Glomerular visceral epithelial cell (primary cell): Measurements from ENCODE around the gene RGS18.
"Not testable (repeated sequence)": the region's sequence is repeated elsewhere in the genome, so short reads cannot be mapped to it uniquely, and the experiment has no call there.

Source experiments
- DNase-seq: peaks from one replicate; pipeline ENCODE4 v3.0.0-alpha.2; 2016; ENCODE audit errors: extremely low spot score

The RGS18 gene

GRCh38 chr1:192158181-192158580 is at the start of gene RGS18:
RGS18 (plus strand) TSS chr1:192158462; CDS start chr1:192158638, 176 bp downstream.
- DNase-seq = no peak

- DNase-seq = no peak
These were observed 48.7 kb upstream of the RGS18 start for GRCh38 chr1:192109576-192109975.

GRCh38 chr1:192115000-192115399 is 43.3 kb upstream of the RGS18 start:
- DNase-seq = no peak

DNA sequence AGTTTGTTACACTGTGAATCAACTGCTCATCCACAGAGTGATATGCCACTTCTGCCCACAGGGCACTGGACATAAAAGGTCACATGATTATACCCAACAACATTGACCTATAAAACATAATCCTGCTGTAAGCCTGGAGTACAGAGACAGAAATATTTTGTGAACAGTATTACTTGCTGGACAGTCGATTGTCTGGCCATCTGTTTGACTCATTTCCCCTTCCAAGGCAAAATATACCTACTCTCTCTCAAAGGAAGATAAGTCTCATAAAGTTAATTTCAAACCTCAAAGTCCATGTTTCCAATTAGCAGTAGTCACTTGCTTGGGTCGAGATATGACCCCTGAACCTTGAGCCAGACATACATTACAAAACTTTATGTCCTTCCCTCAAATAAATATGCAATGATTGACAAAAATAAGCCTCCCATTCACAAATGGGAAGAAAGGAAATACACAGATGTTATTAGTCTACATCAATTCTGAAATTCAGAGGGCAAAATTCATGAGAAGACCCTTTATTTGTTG is 39.3 kb upstream of the RGS18 start:
- DNase-seq = no peak

DNA sequence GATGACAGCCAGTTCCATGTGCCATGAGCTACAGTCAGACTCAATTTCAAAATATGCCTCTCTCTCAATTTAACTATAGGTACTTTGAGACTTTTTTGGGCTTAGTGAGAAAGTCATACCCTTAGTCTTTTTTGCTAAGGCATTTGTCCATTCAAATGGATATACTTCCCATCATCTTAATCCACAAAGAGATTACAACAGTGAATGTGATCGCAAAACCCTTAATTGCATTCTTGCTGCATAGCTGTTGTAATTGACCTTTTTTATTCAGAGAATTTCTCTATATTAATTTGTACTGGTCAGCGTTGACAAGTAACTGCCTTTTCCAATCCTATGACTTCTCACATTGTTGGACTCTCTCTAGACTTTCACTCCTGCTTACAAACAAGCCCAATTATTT is 38.6 kb upstream of the RGS18 start:
- DNase-seq = no peak

DNA sequence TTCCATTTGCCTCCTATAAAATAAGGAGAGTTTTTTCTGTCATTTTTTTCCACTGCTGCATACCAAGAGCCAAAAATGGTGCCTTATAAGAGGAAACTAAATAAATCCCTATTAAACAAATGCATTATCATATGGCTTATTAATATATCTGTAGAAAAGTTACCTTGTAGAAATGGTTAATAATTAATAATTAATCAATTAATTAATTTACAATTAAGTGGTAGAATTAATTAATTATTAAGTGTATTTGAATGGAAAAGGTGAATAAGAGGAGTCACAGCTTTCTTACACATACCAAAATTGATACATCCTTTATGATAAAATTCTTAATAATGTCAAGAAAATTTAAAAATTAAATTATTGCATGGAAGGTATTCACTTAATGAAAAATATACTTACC is 35.6 kb upstream of the RGS18 start:
- no peak for DNase-seq

DNA sequence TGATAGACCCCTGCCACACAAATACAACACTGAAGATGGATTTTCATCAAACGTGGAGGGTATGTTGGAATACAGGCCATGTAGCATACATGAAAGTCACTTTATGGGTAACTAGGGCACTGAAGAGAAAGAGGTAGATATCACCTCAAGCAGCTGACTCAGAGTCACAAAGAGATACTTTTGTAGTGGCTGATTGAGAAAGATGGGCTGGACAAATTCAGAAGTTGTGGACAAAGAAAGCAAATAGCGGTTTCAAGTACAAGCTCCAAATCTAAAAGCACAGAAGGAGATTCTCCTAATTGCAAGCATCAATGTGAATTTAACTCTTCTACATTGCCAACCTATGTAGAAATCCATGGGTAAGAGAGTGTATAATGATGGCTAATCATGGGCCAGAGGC is 35.0 kb upstream of the RGS18 start:
- no peak for DNase-seq

DNA sequence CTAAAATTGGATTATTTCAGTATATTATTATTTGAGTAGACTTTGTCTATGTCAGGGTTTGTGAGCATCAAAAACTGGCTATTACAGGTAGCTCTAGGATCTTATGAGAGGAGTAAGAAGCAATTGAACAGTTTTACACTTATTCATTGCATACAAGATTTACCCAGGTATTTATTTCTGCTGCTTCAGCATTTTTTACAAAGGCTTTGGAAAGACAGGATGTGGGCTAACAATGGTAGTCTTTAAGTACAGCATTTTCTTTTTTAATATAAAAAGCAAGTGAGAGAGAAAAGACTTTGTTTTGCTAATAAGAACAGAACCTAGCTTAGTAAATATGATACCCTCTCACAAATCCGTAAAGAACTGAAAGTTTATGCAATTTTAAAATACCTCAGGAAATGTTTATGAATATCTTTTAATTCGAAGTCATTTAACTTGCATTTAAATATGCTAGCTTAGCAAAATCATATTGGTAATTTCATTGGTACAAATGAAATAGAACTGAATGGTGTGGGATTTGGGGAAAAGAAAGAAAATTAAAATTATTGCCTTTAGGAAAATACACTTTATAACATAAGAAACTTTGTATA is 32.1 kb upstream of the RGS18 start:
- DNase-seq = no peak

GRCh38 chr1:192130175-192130574 is 28.1 kb upstream of the RGS18 start:
- DNase-seq = no peak

DNA sequence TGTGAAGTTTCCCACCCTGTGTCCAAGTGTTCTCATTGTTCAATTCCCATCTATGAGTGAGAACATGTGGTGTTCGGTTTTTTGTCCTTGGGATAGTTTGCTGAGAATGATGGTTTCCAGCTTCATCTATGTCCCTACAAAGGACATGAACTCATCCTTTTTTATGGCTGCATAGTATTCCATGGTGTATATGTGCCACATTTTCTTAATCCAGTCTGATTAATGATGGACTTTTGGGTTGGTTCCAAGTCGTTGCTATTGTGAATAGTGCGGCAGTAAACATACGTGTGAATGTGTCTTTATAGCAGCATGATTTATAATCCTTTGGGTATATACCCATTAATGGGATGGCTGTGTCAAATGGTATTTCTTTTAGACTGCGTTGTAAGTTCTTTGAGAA is 27.4 kb upstream of the RGS18 start:
- DNase-seq = not testable (repeated sequence)

DNA sequence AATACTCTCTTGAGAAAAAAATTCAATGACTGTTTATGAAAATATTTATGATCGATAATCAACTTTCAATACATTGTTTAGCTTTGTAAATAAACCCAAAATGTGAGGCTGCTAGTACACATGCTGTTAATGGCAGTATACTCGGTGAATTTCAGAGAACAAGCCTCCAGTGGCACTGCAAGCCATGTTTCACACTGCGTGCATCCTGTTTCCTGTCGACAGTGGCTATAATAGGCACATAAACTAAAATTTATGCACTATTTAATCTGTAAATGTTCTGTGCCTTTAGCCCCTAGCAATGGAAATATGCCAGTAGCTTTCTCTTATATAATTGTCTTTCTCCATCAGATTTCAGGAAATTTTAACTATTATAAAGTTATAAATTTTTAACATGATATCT is 26.3 kb upstream of the RGS18 start:
- DNase-seq = no peak

GRCh38 chr1:192133350-192133926 is 24.8 kb upstream of the RGS18 start:
- DNase-seq = no peak

DNA sequence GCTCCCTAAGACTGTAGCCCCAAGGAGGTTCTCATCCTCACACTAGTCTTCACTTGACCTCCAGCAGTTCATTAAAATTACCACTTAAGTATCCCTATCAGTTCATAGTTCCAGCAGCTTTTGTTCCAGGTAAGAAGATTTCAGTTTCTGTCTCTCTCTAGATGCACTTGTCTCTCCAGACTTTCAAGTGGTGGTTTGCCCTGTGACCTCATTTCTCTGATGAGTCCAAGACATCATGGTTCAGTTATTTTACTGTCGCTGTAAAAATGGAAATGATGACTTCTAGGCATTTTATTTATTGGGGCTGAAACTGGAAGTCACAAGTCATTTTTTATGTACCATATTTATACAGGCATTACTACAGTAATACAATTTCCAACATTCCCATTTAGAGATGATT is 17.9 kb upstream of the RGS18 start:
- DNase-seq = peak; percentile 9

DNA sequence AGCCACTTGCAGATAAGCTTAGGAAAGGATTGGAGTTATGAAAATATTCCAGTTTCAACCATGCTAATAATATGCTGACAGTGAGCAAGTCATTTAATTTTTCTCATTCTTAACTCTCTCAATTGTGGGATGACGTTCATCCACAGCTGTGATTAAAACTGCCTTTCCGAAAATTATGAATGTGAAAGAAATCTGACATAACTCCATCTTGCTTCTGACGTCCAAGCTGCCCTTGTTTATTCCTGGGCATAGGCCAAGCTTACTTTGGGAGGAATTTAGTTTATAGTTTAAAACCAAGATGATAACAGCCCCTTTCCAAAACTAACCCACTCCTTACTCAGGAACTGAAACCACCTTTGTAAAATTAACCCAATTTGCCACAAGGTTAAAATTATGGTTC is 11.0 kb upstream of the RGS18 start:
- DNase-seq = no peak

DNA sequence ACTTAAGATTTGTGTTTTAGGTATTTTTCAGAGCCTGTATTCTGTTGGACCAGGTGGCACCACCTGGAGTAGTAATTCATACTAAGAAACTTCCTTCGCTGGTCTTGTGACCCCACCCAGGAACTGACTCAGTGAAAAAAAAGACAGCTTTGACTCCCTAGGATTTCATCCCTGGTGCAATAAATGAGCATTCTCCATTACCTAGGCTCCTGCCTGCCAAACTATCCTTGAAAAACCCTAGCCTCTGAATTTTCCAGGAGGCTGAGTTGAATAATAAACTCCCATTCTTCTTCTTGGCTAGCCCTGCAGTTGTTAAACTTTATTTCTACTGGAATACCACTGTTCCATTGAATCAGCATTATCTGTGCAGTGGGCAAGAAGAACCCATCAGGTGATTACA is 10.6 kb upstream of the RGS18 start:
- no peak for DNase-seq

DNA sequence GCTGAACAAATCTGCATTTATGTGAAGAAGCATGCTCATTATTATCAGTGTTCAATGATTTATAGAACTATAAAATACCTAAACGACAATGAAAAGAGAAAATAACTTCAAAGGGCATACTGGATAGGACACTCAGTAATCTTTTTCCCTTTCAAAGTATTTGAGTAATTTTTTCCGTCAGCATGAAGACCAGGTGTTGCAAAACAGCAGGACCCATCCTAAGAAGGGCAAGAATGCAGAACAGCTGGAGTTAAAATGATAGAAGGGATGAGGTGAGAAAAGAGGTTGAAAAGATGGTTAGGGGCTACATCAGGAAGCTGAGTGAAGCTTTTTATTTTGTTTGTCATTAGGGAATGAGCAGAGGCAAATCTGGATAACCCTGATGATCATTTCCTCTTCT is 7.1 kb upstream of the RGS18 start:
- no peak for DNase-seq

DNA sequence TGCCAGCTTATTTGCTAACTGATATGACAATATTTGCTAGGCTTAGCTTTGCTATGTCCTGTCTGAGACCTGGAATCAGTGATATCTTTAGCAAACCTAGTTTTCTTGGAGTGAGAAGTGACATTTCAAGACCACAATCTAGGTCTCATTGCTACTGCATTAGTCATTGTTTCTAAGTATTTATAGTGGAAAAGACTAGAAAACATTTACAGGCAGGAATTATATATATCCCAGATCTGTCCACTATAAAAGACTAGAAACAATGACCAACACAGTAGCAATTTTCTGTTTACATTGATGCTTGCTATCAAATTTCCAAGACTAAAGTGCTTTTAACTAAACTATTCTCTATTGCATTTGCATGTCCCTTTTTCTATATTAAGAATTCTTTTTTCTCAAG is 5.0 kb upstream of the RGS18 start:
- DNase-seq = peak; percentile 33

GRCh38 chr1:192157067-192157466 is 1.2 kb upstream of the RGS18 start:
- no peak for DNase-seq

GRCh38 chr1:192159014-192159413 is 752 bp downstream of the RGS18 start:
- DNase-seq = no peak

GRCh38 chr1:192159781-192160180 is 1.5 kb downstream of the RGS18 start:
- DNase-seq = no peak

DNA sequence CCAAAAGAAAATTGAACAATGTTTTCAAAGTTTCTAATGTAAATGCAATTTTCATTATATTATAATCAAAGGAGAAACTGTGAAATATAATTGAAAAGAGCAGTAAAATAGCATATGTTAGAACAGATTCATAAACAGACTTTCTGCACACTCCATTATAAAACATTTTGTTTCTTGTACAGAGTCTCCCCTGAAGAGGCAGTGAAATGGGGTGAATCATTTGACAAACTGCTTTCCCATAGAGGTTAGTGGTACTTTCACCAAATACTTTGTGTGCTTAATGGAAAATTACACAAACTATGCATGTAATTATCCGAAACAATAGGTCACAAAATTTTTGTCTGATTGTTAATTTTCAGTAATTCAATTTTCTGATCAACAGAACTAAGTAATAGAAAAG is 1.9 kb downstream of the RGS18 start:
- DNase-seq = no peak

DNA sequence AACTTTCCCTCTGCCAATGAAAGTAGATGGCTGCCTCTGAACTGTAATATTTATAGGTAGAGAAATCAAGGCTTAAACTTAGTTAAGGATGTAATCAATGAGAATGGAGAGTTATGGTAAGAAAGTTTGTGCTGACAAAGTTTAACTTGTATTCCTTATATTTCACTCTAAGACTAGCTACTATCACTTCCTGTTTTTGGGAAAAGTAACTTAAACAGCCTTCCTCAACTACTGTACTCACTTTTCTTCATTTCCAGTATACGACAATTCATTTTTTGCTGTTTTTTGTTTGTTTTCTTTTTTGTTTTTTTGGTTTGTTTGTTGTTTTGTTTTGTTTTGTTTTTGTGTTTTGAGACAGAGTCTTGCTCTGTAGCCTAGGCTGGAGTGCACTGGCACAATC is 3.7 kb downstream of the RGS18 start:
- no peak for DNase-seq

DNA sequence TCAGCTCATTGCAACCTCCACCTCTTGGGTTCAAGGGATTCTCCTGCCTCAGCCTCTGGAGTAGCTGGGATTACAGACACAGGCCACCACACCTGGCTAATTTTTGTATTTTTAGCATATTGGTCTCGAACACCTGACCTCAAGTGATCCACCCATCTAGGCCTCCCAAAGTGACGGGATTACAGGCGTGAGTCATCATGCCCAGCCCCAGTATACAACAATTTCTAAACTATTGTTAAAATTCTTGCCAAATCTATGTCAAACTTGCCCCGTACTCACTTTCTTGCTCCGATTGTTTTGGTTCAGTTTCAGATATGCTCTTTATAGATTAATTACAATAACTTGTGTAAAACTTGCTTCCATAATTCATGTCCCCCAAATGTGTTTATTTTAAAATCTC is 4.1 kb downstream of the RGS18 start:
- DNase-seq = no peak

DNA sequence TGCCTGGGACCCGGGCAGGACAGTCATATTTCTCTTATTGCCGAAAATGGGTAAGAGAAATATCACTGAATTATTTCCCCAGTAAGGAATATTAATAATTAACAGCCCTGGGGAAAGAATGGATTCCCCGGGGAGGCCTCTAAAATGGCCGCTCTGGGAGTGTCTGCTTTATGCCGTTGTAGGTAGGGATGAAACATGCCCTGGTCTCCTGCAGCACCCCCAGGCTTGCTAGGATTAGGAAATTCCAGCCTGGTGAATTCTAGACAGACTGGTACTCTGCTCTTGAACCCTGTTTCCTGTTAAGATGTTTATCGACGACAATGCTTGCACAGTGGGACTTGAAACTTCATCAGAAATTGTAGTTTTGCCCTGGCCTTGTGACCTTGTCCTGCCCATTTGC is 6.7 kb downstream of the RGS18 start:
- DNase-seq = not testable (repeated sequence)
